ENCODE results near the gene JPH3. TPM values are rescaled to one million over a fixed set of nuclear protein-coding genes. Genes with fewer than 3 reads are reported as not detected.

Gene JPH3
- total and polyA plus RNA-seq, 10 donors = 0.03 TPM; not detected in 9

- no peak overlapping the region for H3K4me3 ChIP-seq
- TF ChIP-seq POLR2AphosphoS5 (IDR thresholded peaks at IDR 0.05) (peak in 1 of 3 donors; percentile 23), CTCF (IDR thresholded peaks at IDR 0.05 in 8 of 11, conservative IDR thresholded peaks at IDR 0.05 in 3 of 11) (no peak)
- DNase-seq = no peak
- H3K4me1 ChIP-seq = peaks cover 0 to 9% (median 0%) of the 10 kb centered on the region in 6 donors
- H3K27ac ChIP-seq = peak overlapping the region in 3 of 8 donors; percentile 25 to 66 (median 37)
- peaks cover 0 to 29% (median 0%) of the 10 kb centered on the region in 7 donors for H3K27me3 ChIP-seq (replicated peaks in 1 of 7)
- 74 to 95% (median 90%) methylated on average over 14 to 20 of the region's 20 CpGs for WGBS, 5 donors
- H3K36me3 ChIP-seq = no peaks in the 10 kb centered on the region
- no peaks in the 10 kb centered on the region for H3K9me3 ChIP-seq
- intact Hi-C loops (cut with DNase I; ENCODE audit: low total_unique reads) = no loop called here
Observed at GRCh38 chr16:87671715-87672270, 69.5 kb downstream of the JPH3 start.

- Histone ChIP-seq H3K4me1 (peaks cover 0 to 9% (median 0%) of the 10 kb centered on the region in 6 donors), H3K36me3 (no peaks in the 10 kb centered on the region), H3K27me3 (replicated peaks in 1 of 7) (peaks cover 0 to 11% (median 0%) of the 10 kb centered on the region in 7 donors), H3K9me3 (no peaks in the 10 kb centered on the region), H3K4me3 (no peak overlapping the region), H3K27ac (no peak overlapping the region)
- WGBS, 5 donors = 57 to 73% (median 64%) methylated on average over 5 of the region's 5 CpGs
- TF ChIP-seq CTCF (IDR thresholded peaks at IDR 0.05 in 8 of 11, conservative IDR thresholded peaks at IDR 0.05 in 3 of 11) = no peak
- no peak for TF ChIP-seq POLR2A (IDR thresholded peaks at IDR 0.05)
- intact Hi-C loops (cut with DNase I; ENCODE audit: low total_unique reads) = no loop called here
- DNase-seq = no peak
Observed at GRCh38 chr16:87674419-87674818, 72.1 kb downstream of the JPH3 start.

- Histone ChIP-seq H3K9me3 (no peaks in the 10 kb centered on the region), H3K4me3 (no peak overlapping the region), H3K36me3 (no peaks in the 10 kb centered on the region), H3K27me3 (replicated peaks in 1 of 7) (peaks cover 0 to 10% (median 0%) of the 10 kb centered on the region in 7 donors), H3K27ac (no peak overlapping the region), H3K4me1 (peaks cover 0 to 9% (median 0%) of the 10 kb centered on the region in 6 donors)
- WGBS, 5 donors = 39 to 57% (median 49%) methylated on average over 10 to 15 of the region's 15 CpGs
- TF ChIP-seq CTCF (IDR thresholded peaks at IDR 0.05 in 8 of 11, conservative IDR thresholded peaks at IDR 0.05 in 3 of 11) = no peak
- TF ChIP-seq POLR2AphosphoS5 (IDR thresholded peaks at IDR 0.05) = no peak
- TF ChIP-seq POLR2A (IDR thresholded peaks at IDR 0.05) = no peak
- no peak for DNase-seq
- intact Hi-C loops (cut with DNase I; ENCODE audit: low total_unique reads) = no loop called here
Observed at GRCh38 chr16:87675111-87675719, 72.9 kb downstream of the JPH3 start.

- DNase-seq = no peak
- 80 to 90% (median 87%) methylated on average over 5 of the region's 5 CpGs for WGBS, 5 donors
- no peaks in the 10 kb centered on the region for H3K9me3 ChIP-seq
- peaks cover 0 to 13% (median 4%) of the 10 kb centered on the region in 6 donors for H3K4me1 ChIP-seq
- intact Hi-C loops (cut with DNase I; ENCODE audit: low total_unique reads) = no loop called here
- TF ChIP-seq CTCF (IDR thresholded peaks at IDR 0.05 in 8 of 11, conservative IDR thresholded peaks at IDR 0.05 in 3 of 11) = no peak
- TF ChIP-seq POLR2A (IDR thresholded peaks at IDR 0.05) = no peak
- no peak for TF ChIP-seq POLR2AphosphoS5 (IDR thresholded peaks at IDR 0.05)
- peaks cover 0 to 21% (median 0%) of the 10 kb centered on the region in 7 donors for H3K27me3 ChIP-seq (replicated peaks in 1 of 7)
- no peak overlapping the region for H3K4me3 ChIP-seq
- H3K36me3 ChIP-seq = no peaks in the 10 kb centered on the region
- H3K27ac ChIP-seq = no peak overlapping the region
Observed at GRCh38 chr16:87677830-87678229, 75.5 kb downstream of the JPH3 start.
